ENCODE measurements around the gene WDR44. TPM values are rescaled to one million over a fixed set of nuclear protein-coding genes. Genes with fewer than 3 reads are reported as not detected.
"Not testable (repeated sequence)": the region's sequence is repeated elsewhere in the genome, so short reads cannot be mapped to it uniquely, and the experiment has no call there.

The WDR44 gene
- 47.5 TPM for total RNA-seq

- DNase-seq, result peak; percentile 98
Observed at GRCh38 chrX:118345464-118346257, at the start of gene WDR44. Gene WDR44, plus strand, starts transcription at chrX:118346106. Its CDS starts 398 bp downstream, at chrX:118346504.

- not testable (repeated sequence) for DNase-seq
Observed at GRCh38 chrX:118305827-118306226, 40.1 kb upstream of the WDR44 start.

- DNase-seq, result no peak
Observed at GRCh38 chrX:118315529-118315928, 30.4 kb upstream of the WDR44 start.

- no peak for DNase-seq
Observed at GRCh38 chrX:118324588-118324987, 21.3 kb upstream of the WDR44 start.

- DNase-seq, result no peak
Observed at GRCh38 chrX:118325453-118325852, 20.5 kb upstream of the WDR44 start.

GRCh38 chrX:118329175-118329574 is 16.7 kb upstream of the WDR44 start:
- no peak for DNase-seq

- DNase-seq, result no peak
Observed at GRCh38 chrX:118337687-118338086, 8.2 kb upstream of the WDR44 start.

GRCh38 chrX:118338930-118339329 is 7.0 kb upstream of the WDR44 start:
- no peak for DNase-seq

GRCh38 chrX:118345045-118345463 is 852 bp upstream of the WDR44 start:
- peak; percentile 29 for DNase-seq

- peak; percentile 65 for DNase-seq
Observed at GRCh38 chrX:118346258-118347094, 570 bp downstream of the WDR44 start.

- DNase-seq, result peak; percentile 22
Observed at GRCh38 chrX:118347131-118347530, 1.2 kb downstream of the WDR44 start.

GRCh38 chrX:118347736-118348135 is 1.8 kb downstream of the WDR44 start:
- DNase-seq, result no peak

- DNase-seq, result no peak
Observed at GRCh38 chrX:118348186-118348810, 2.4 kb downstream of the WDR44 start.

GRCh38 chrX:118349188-118349587 is 3.3 kb downstream of the WDR44 start:
- no peak for DNase-seq

- DNase-seq, result no peak
Observed at GRCh38 chrX:118350221-118350620, 4.3 kb downstream of the WDR44 start.

- no peak for DNase-seq
Observed at GRCh38 chrX:118350706-118351105, 4.8 kb downstream of the WDR44 start.

GRCh38 chrX:118352566-118352965 is 6.7 kb downstream of the WDR44 start:
- no peak for DNase-seq

- DNase-seq, result peak; percentile 21
Observed at GRCh38 chrX:118353081-118353850, 7.4 kb downstream of the WDR44 start.

- DNase-seq, result no peak
Observed at GRCh38 chrX:118355225-118355920, 9.5 kb downstream of the WDR44 start.

GRCh38 chrX:118356154-118356701 is 10.3 kb downstream of the WDR44 start:
- DNase-seq, result no peak

Measured in tongue (tissue), 2 donors.